WTC11 (cell line): ENCODE data around the gene CHML.

ENCODE experiments used
- ESRRA ChIP-seq: sonication (generic); formaldehyde crosslinking; IDR thresholded peaks from 2 replicates; pipeline ENCODE4 v1.8.1; 2022; ENCODE audit warnings: mild to moderate bottlenecking, missing genetic modification reagents, borderline replicate concordance
- JUN ChIP-seq: sonication (generic); formaldehyde crosslinking; IDR thresholded peaks from 2 replicates; pipeline ENCODE4 v1.8.0; 2023; ENCODE audit warnings: mild to moderate bottlenecking, missing genetic modification reagents
- RELA ChIP-seq: sonication (generic); formaldehyde crosslinking; IDR thresholded peaks from 2 replicates; pipeline ENCODE4 v1.8.1; 2022; ENCODE audit warnings: missing genetic modification reagents, mild to moderate bottlenecking, borderline replicate concordance
- USF2 ChIP-seq: sonication (generic); formaldehyde crosslinking; IDR thresholded peaks from 2 replicates; pipeline ENCODE4 v1.8.1; 2023; ENCODE audit warnings: mild to moderate bottlenecking, missing genetic modification reagents, moderate library complexity
- ZNF512 ChIP-seq: sonication (generic); formaldehyde crosslinking; IDR thresholded peaks from 2 replicates; pipeline ENCODE4 v1.8.1; 2022; ENCODE audit warnings: missing genetic modification reagents, borderline replicate concordance
- TF ChIP-seq, protein P1 (sequence below): fragments of 200-600 bp; IDR thresholded peaks from 2 replicates; pipeline ENCODE4 v1.8.0; 2022; ENCODE audit warnings: antibody characterized with exemption

- TF ChIP-seq USF2 (no peak), ESRRA (no peak), JUN (CRISPR knock-in tag) (no peak), RELA (CRISPR knock-in tag) (no peak), ZNF512 (CRISPR knock-in tag) (no peak)
- TF ChIP-seq, protein P1, sequence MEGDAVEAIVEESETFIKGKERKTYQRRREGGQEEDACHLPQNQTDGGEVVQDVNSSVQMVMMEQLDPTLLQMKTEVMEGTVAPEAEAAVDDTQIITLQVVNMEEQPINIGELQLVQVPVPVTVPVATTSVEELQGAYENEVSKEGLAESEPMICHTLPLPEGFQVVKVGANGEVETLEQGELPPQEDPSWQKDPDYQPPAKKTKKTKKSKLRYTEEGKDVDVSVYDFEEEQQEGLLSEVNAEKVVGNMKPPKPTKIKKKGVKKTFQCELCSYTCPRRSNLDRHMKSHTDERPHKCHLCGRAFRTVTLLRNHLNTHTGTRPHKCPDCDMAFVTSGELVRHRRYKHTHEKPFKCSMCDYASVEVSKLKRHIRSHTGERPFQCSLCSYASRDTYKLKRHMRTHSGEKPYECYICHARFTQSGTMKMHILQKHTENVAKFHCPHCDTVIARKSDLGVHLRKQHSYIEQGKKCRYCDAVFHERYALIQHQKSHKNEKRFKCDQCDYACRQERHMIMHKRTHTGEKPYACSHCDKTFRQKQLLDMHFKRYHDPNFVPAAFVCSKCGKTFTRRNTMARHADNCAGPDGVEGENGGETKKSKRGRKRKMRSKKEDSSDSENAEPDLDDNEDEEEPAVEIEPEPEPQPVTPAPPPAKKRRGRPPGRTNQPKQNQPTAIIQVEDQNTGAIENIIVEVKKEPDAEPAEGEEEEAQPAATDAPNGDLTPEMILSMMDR = no peak
Measured at GRCh38 chr1:241614572-241614971, 25.6 kb downstream of the CHML start.
